Middle frontal gyrus (tissue), 1 donor: ENCODE measurements around the gene LRRC2.
"Not testable (repeated sequence)": the region's sequence is repeated elsewhere in the genome, so short reads cannot be mapped to it uniquely, and the experiment has no call there.

Source experiments
- DNase-seq: peaks from one replicate; pipeline ENCODE4 v3.0.0-alpha.2; 2015; ENCODE audit warnings: low spot score; ENCODE audit errors: extremely low spot score

LRRC2 gene, protein sequence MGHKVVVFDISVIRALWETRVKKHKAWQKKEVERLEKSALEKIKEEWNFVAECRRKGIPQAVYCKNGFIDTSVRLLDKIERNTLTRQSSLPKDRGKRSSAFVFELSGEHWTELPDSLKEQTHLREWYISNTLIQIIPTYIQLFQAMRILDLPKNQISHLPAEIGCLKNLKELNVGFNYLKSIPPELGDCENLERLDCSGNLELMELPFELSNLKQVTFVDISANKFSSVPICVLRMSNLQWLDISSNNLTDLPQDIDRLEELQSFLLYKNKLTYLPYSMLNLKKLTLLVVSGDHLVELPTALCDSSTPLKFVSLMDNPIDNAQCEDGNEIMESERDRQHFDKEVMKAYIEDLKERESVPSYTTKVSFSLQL

DNA sequence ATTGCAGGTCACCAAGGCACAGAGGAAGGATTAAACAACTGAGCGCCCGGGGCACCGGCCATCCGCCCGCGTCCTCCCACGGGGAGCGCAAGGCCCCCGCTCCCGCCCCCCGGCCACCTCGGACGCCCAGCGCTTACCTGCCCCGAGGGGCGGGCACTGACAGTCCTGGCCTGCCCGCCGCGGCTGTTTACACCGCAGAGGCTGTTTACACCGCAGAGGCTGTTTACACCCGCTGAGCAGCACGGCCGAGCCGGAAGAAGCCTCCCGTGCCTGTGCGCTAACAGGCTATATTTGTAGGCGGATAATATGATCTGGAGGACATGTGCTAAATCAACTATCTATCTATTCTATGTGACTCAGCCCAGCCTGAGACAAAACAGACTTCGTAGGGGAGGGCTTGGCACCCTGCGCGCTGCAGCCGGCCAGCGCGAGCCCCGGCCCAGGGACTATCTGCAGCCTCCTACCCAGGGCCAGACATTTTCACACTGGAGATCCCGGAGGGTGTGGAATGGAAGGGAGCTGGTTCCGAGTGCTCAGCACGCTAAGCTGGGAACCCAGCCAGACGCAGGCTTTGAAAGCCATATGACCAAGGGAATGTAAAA lies at the start of gene LRRC2:
Gene LRRC2 (minus strand): TSS at position 263 of the 602 bp plus-strand sequence. CDS start 14,711 bp downstream, outside the sequence.
- DNase-seq = no peak

DNA sequence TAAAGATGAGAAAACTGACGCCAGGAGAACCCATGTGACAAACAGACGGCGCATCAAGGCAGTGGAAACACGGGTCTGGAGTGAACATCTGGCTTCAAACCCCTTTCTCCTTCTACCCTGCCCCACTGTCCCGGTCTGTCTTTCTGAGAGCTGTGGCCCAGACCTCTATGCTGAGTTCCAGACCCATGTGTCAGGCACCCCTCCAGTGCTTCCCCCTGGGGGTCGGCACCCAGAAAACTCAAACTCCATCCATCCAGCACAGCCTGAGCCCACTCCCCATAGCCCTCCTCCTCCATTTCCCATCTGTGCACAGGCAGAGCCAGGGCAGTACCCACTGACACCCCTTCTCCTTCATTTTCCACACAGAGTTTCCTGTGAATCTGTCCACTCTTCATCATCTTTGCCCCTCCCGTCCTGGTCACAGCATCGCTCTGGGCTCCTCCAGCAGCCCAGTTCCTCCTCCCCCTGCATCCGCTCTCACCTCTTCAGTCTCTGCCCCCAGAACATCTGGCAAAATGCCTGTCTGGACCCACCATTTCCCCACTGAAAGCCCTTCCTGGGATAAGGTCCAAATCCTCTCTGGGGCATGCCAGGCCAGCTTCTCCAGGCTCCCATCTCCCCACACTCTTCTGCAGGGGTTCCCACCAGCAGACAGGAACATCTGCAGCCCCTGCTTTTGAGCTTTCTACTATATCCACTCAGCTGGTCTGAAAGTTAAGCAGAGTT lies 49.1 kb upstream of the LRRC2 start:
- no peak for DNase-seq

DNA sequence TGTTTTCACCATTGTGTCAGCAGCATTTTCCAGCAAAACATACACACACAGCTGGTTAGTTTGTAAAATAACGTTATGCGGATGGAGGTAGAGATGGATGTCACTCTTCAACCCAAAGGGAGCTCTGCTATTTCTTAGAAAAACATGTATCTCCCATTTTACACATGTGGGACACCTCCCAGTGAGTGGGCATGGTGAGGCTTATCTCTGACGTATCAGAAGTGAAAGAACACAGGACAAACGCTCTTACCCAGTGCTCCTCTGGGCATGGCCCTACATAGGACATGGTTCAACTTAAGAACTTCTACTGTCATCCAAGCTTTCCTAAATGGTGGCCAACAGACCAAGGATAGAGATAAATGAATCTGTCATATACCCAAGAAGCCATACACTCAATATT lies 48.3 kb upstream of the LRRC2 start:
- DNase-seq = no peak

DNA sequence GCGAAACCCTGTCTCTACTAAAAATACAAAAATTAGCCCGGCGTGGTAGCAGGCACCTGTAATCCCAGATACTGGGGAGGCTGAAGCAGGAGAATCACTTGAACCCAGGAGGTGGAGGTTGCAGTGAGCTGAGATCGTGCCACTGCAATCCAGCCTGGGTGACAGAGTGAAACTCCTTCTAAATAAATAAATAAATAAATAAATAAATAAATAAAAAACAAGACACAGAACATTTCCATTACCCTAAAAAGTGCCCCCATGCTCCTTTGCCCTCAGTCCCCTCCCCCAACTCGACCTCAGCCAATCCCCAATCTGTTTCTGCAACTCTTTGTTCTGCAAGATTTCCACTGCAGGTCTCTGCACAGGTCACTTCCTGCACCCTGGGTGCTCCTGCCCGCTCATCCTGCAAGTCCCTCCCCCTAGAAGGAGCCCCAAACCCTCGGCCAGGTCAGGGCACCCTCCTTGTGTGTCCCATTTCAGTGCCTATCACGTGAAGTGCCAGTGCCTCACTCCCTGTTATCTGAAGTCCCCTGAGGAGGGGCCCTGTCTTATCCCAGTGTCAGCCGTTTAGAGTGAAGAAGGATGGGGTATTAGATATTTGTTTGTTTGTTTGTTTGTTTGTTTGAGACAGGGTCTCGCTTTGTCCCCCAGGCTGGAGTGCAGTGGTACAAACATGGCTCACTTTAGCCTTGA lies 47.4 kb upstream of the LRRC2 start:
- DNase-seq = no peak

DNA sequence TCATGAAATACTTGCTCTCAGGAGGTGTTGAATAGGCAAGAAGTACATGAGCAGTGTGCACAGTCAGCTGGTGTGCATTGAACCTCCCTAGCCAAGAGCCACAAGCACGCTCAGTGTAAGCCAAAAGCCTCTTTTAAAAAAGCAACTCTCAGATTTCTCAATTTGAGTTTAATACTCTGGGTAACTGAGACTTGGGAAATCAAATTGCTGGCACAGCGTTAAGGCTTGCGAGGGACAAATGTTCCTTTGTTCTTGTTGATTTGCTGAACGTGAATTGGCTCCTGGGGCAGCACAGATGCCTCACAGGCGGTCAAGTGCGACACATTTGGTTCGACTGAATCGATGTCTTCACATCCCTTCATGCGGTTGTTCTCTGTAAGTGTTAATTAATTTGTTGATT lies 46.2 kb upstream of the LRRC2 start, which contains the start of gene FAM240A:
Gene FAM240A (plus strand): TSS at position 202 of the 400 bp plus-strand sequence. CDS start 159 bp downstream, at position 361.
- DNase-seq = no peak

DNA sequence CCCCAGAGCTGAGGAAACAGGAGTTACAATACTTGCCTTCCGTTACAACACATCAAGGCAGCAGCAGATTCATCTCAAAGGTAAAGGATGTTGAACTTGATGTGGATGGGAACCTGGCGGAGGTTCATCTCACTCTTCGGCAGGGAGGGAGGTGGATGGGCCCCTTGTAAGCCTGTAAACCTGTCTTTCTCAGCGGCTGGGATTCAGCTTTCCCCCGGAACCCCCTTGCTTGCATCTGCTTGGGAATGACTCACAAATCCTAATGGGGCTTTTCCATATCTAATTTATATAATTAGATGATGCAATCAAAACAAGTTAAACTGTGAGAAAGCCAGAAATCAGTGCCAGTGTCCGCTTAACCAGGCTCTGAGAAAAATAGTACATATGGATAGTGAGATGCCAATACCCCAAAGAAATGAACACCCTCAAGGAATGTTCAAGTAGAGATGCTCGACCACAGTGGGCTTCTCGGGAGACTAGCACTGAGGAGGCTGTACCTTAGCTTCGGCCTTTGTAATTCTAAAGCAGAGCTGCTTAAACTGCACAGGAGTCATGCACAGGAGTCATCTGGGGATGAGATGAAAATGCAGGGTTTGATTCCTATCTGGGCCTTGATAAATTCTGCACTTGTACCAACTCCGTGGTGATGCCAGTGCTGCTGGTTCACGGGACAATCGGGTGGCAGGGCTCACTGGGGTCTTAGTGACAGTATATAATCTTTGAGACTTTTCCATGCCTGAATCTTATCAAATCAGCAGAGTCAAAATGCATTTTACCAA lies 44.0 kb upstream of the LRRC2 start:
- no peak for DNase-seq

DNA sequence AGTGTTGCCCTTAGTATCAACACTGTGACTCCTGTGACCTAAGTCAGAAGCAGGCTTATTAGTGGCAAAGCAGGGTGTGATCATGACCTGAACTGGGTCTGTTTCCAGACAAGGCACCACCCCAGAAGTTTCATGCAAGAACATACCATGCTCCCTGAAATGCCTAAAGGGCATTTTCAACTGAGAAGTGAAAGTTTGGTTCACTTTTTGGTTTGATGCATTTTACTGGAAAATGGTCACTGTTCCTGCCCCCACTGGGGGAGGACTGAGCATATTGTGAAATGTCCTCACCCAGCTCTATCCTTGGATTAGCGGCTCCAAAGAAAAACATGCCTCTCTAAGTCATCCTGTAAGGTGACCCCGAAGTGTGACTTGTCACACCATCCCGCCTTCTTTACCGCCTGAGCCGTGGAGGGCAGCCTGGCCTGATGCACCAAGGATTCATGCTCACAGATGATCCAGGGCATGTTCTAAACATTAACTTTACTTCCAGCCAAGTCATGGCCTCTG lies 43.2 kb upstream of the LRRC2 start:
- DNase-seq = no peak

DNA sequence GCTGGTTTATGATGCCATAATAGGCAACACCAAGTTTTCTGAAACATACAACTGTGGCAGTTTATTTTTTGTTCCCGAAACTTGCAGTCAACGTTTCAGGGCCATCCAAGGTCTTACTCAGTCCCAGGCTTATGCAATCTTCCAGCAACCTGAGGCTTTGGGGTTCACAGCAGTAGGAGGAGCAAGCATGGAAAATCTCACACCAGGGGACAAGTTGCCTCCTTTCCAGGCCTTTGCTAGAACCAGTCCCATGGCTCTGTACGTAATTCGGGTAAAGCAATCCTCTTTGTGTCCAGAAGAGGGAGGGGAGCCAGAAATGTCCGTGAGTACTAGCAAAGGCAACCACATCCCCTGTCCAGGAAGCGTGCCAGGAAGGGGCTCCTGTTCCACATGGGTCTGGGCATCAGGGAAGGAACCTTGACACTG lies 41.5 kb upstream of the LRRC2 start:
- no peak for DNase-seq

DNA sequence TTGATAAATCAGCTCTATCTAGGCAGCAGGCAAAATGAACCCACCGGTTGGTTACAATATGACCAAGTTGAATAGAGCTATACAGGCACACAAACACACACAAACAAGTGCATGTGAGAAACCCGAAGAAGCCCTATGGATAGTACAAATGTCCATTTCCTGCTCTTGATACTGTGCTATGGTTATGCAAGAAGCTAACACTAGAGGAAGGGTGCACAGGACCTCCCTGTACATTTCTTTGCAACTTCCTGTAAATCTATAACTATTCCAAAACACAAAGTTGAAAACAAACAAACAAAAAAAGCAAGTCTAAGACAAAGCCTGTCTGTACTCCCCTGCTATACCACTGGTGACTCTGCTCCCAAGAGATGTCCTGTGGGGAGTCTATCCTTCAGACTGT lies 38.0 kb upstream of the LRRC2 start:
- no peak for DNase-seq

DNA sequence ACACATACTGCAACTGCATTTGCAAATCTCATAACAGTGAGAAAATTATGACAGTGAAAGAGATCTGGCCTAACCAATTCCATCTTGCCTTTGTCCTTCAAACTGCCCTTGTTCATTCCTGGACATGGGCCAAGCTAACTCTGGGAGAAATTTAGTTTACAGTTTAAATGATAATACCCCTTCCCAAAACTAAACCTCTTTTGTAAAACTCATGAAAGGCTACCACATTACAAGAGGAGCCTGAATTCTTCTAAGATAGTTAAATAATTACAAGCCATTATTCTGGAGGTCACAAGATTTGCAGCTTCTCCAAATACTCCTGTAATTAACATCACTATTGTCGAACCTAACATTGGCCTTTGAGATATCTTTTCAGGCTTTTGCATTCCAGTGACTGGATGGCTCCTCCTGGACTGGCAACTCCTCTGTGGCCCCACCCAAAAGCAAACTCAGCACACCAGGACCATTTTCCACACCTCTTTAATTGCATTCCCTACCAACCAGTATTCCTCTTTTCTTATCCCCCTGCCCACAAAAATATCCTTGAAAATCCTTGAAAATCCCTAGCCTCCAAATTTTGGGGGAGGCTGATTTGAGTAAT lies 37.4 kb upstream of the LRRC2 start:
- no peak for DNase-seq

DNA sequence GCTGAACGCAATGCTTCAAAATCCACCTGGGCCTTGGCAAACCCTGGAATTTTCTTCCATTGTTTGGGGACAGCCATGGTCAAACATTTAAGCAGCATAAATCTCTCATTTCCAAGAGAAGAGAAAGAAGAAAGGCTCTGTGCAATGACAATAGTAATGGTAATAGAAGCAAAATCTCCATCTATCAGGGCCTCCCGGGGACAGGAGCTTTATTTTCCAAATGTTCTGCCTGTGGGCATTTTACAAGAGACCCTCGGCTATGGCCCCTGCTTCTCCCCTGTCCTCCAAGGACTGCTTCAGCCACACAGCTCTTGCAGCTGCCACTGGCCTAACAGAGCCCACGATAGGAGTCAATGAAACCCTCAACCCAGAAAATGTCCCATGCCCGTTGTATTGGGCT lies 33.5 kb upstream of the LRRC2 start:
- no peak for DNase-seq

DNA sequence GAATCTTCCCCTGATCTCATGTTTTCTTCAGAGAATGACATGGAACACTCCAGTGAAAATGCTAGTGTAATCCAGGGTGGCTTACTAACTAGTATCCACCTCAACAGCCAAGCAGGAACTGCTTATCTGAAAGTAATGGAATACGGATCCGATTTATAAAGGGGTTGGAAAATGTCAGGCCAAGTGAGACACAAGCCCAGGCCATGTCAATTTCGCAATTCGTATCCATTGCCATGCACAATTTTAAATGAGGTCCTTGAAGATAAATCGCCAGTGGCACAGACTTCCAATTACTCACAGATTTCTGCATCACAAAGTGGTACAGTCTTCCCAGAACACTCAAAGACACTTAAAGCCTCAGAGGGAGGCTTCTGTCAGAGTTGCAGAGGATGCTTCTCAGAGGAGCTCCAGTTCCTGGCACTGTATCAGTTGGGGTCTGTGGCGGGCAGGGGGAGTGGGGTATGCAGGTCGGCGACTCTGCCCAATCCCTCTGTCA lies 29.8 kb upstream of the LRRC2 start:
- no peak for DNase-seq

DNA sequence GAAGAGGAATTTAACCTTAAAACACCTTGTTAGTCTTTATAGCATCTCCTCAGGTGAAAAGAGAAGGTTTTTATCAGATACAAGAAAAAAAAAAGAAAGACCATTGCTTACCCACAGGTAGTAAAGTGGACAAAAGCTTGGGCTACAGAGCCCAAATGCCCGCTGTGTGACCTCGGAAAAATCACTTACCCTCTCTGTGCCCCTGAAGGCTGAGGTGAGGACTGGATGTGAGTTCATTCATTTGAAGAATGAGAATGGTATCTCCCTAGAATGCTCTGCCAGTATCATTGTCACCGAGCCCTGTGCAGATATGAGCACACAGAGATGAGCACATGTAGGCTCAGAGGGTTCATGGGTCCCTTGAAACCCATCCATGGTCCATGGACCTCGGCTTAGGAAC lies 28.6 kb upstream of the LRRC2 start:
- no peak for DNase-seq

DNA sequence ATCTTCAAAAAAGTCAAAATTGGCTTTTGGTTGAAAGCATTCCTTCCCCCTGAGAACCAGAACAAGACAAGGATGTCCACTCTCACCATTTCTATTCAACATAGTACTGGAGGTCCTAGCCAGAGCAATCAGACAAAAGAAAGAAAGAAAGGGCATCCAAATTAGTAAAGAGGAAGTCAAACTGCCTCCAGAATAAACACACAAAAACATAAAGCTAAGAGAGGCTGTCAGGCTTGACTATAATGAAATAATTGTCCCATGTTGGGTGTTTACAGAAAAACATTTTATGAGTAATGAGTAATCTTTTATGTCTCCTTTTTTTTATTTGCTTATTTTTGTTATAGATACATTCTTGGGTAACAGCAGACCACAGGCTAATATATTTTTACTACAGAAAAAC lies 27.9 kb upstream of the LRRC2 start:
- DNase-seq = no peak

DNA sequence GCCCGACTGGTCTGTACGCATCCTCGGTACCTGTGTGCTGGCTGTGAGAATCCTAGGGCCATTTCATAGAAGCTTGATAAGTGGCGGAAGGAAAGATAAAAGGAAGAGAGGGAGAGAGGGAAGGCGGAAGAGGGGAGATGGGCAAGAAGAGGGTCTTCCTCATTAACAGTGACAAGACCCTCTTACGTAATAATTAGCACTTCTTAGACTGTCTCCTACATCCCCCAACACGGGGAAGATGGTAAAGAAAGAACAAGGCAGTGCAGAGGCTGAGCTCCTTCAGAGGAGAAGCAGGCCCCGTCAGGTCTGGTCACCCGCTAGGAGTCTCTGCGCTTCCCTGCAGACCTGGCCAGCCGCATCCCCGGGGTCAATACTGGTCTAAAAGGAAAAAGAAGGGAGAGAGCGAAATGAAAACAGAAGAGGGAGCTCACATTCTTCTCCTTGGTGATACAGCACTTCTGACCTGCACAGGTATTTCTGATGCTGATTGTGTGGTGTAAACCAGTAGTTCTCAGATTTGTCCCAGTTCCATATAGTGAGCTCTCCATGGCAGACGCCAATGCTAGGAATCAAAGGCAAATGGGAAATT lies 27.3 kb upstream of the LRRC2 start:
- no peak for DNase-seq

DNA sequence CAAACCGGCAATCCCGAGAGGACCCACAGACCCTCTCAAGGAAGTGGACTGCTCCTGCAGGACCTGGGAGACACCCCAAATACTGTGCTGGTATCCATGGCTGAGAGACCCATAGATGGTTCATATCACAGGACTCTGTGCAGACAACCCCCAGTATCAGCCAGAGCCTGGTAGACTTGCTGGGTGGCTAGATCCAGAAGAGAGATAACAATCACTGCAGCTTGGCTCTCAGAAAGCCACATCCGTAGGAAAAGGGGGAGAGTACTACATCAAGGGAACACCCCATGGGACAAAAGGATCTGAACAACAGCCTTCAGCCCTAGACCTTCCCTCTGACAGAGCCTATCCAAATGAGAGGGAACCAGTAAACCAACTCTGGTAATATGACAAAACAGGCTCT lies 21.2 kb upstream of the LRRC2 start:
- DNase-seq = not testable (repeated sequence)

DNA sequence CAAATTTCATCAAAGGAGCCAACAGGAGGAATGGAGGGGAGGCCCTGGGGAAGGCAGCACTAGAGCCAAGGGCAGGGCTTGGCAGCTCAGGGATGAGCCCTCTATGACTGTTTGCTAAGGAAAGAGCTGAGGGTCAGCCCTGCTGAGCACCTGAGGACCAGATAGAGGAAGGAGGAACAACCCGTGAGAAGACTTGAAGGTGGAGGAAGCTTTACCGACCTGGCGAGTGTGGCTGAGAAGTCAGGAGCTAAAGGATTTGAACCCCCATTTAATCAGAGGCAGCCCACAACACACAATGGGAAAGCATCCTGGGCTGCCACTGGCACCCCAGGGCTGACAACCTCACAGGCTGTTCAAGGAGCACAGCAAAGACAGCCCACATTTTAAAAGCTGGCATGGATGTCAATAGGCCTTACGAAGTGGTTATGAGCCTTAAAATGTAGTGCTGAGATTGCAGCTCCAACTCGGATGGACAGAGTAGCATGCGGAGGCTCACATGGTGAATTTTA lies 20.7 kb upstream of the LRRC2 start:
- no peak for DNase-seq

DNA sequence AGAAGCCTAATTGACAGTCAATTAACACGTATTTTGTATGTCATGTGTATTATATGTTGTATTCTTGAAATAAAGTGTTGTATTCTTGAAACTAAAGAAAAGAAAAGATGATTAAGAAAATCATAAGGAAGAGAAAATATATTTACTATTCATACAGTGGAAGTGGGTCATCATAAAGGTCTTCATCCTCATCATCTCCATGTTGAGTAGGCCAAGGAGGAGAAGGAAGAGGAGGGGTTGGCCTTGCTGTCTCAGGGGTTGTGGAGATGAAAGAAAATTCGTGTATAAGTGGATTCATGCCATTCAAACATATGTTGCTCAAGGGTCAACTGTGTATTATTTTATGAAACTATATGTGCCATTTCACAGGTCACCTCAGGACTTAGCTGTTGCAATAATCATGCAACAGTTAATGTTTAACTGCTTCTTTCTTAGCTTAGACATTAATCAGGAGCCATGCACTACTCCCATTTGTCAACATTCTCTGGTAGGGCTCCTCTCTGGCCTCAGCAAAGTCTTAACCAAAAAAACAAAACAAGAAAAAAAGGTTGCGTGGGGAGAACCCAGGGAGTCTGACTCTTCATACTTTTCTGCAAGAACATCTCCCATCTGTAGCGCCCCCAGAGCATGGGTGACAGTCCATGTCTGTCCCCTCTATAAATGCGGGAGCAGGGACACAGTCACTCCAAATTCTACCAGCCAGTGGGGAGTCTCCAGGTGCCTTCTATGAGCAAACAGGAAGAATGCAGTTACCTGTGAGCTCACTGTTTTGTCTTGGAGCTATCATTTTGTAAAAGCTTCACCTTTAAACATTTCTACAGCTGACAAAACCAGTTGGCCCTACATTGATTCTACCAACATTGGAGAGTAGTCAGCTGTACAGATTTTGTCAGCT lies 19.9 kb upstream of the LRRC2 start:
- no peak for DNase-seq
